BE2C (cell line): Measurements from ENCODE around the gene RBMS3.

Source experiments
- DNase-seq: peaks from one replicate; pipeline ENCODE4 v3.0.0-alpha.2; 2020
- H3K27me3 ChIP-seq: fragments of 250-450 bp; sonication (Bioruptor Pico); 2 replicates; pipeline ENCODE4 v1.5.1; 2020; ENCODE audit warnings: mild to moderate bottlenecking
- H3K36me3 ChIP-seq: fragments of 250-450 bp; sonication (Bioruptor Pico); 2 replicates; pipeline ENCODE4 v1.5.1; 2020; ENCODE audit warnings: mild to moderate bottlenecking
- H3K4me1 ChIP-seq: fragments of 250-450 bp; sonication (Bioruptor Pico); 2 replicates; pipeline ENCODE4 v1.5.1; 2020
- H3K4me3 ChIP-seq: 2 replicates; pipeline ENCODE4 v1.5.1; 2011; ENCODE audit warnings: low read depth, low read length
- H3K9me3 ChIP-seq: fragments of 250-450 bp; sonication (Bioruptor Pico); 2 replicates; pipeline ENCODE4 v1.5.1; 2020
- TF ChIP-seq, protein P1 (sequence below): IDR thresholded peaks from 2 replicates; pipeline ENCODE4 v1.5.1; 2012; ENCODE audit warnings: mild to moderate bottlenecking, low read depth, low read length

RBMS3 gene

DNA sequence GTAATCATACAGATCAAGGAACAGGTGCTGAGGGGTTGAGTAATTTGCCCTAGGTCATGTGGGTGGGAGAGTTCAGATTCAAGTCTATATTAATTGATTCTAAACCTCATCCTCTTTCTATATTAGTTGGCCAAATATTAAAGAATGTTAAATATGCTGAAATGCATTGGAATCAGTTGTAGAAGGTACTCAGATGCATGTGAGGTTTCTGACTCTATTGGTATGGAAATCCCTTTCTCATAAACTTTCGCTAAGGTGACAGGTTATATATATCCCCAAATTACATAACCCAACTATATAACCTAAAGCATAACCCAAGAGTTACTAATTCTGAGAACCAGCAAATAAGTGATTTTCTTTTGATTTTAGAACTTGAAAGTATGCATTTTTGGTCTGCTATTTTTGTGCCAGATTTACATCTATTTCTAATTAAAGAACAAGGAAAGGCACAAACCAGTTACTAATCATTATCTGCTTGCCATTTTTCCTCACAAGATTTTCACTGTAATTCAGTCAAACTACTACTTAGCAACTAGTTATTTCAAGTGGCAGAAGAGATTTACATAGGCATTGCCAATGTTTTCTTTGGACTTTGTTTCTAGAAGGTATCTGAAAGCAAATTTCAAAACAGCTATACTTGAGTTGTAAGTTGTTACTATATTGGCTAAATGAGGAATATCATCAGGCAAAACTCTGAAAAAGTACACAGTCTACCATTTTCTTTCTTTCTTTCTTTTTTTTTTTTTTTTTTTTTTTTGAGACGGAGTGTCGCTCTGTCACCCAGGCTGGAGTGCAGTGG lies 201.3 kb downstream of the RBMS3 start:
- no peak overlapping the region for H3K4me3 ChIP-seq
- no peaks in the 10 kb centered on the region for H3K27me3 ChIP-seq
- H3K4me1 ChIP-seq = peaks cover 7% of the 10 kb centered on the region; the same call in 1 of the 2 replicates
- H3K9me3 ChIP-seq = no peaks in the 10 kb centered on the region
- TF ChIP-seq, protein P1, sequence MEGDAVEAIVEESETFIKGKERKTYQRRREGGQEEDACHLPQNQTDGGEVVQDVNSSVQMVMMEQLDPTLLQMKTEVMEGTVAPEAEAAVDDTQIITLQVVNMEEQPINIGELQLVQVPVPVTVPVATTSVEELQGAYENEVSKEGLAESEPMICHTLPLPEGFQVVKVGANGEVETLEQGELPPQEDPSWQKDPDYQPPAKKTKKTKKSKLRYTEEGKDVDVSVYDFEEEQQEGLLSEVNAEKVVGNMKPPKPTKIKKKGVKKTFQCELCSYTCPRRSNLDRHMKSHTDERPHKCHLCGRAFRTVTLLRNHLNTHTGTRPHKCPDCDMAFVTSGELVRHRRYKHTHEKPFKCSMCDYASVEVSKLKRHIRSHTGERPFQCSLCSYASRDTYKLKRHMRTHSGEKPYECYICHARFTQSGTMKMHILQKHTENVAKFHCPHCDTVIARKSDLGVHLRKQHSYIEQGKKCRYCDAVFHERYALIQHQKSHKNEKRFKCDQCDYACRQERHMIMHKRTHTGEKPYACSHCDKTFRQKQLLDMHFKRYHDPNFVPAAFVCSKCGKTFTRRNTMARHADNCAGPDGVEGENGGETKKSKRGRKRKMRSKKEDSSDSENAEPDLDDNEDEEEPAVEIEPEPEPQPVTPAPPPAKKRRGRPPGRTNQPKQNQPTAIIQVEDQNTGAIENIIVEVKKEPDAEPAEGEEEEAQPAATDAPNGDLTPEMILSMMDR = no peak
- no peak for DNase-seq
- no peaks in the 10 kb centered on the region for H3K36me3 ChIP-seq

DNA sequence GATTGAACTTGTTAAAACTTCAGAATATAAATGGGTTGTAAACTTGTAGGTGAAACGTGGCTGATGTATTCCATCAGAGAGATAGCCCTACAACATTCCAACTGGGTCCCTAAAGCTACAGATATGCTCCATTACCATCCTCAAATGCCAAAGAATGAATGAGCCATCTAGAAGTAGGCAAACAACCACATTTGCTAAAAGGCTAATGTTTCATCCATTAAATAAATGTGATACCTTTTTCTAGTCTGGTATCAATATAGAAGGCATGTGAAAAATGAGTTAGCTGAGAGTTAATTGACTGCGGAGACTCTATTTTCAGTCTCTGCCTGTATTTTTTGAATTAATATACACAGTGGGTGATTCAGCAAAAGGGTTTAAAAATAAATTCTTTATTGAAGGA lies 203.8 kb downstream of the RBMS3 start:
- Histone ChIP-seq H3K9me3 (no peaks in the 10 kb centered on the region), H3K36me3 (no peaks in the 10 kb centered on the region), H3K4me3 (no peak overlapping the region), H3K4me1 (peaks cover 7% of the 10 kb centered on the region; the same call in 1 of the 2 replicates), H3K27me3 (no peaks in the 10 kb centered on the region)
- DNase-seq = no peak
- TF ChIP-seq, protein P1 = no peak

DNA sequence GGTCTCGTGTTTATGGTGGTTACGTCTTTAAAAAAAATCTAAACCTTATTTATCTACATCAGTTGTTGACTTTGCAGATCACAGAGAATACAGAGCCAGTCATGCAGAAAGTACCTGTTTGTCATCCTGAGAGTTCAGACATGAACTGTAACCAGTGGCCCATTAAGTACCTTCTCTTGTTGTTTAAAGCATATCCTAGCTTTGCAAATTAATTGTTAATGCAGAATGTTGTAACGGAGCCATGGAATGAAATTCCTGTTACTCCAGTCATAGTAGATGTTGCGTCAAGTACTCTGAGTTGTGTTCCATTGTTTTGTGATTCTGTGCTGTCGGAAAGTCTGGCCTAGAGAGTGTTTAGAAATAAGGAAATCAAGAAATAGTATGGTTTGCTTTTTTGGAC lies 205.2 kb downstream of the RBMS3 start:
- no peak for DNase-seq
- no peaks in the 10 kb centered on the region for H3K36me3 ChIP-seq
- TF ChIP-seq, protein P1 = no peak
- H3K4me1 ChIP-seq = peaks cover 7% of the 10 kb centered on the region; the same call in 1 of the 2 replicates
- H3K9me3 ChIP-seq = no peaks in the 10 kb centered on the region
- no peaks in the 10 kb centered on the region for H3K27me3 ChIP-seq
- no peak overlapping the region for H3K4me3 ChIP-seq

DNA sequence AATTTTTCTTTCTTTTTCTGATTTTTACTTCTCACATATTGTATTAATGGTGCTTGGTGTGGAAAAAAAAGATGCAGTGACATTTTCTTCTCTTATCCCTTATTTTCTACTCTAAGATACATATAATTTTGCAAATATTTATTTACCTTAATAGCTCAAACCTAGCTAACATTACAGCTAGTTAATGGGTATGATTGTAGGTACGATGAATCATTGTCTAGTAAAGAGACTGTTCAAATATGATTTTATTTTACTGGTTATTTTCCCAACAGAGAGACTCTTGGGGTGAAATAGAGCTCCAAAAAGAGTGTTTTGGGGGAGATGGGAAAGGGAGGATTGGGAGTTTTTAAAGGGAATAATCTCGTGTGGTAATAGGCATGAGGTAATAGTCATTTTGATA lies 206.0 kb downstream of the RBMS3 start:
- no peak overlapping the region for H3K4me3 ChIP-seq
- H3K36me3 ChIP-seq = no peaks in the 10 kb centered on the region
- H3K9me3 ChIP-seq = no peaks in the 10 kb centered on the region
- DNase-seq = no peak
- no peaks in the 10 kb centered on the region for H3K27me3 ChIP-seq
- TF ChIP-seq, protein P1 = no peak
- peaks cover 7% of the 10 kb centered on the region; the same call in 1 of the 2 replicates for H3K4me1 ChIP-seq

DNA sequence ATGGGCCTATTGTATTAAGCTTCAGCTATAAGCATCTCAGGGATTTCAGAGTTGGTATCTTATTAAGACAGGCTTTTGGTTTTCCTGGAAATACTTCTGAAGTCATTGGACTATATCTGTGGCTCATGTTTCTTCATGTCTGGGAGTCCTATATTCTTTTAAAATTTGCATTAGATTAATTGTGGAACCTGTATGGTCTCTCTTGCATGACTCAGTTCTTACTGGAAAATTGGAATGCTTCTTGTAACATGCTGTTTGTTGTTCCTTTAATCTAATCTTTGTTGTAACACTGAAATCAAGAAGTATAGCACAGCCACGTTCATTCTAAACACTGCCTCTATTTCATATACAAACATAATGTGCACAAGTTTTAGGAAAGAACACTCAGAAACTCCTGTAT lies 208.1 kb downstream of the RBMS3 start:
- Histone ChIP-seq H3K4me1 (peaks cover 9% of the 10 kb centered on the region; the same call in 1 of the 2 replicates), H3K4me3 (no peak overlapping the region), H3K9me3 (no peaks in the 10 kb centered on the region), H3K36me3 (no peaks in the 10 kb centered on the region), H3K27me3 (no peaks in the 10 kb centered on the region)
- no peak for DNase-seq
- TF ChIP-seq, protein P1 = no peak

DNA sequence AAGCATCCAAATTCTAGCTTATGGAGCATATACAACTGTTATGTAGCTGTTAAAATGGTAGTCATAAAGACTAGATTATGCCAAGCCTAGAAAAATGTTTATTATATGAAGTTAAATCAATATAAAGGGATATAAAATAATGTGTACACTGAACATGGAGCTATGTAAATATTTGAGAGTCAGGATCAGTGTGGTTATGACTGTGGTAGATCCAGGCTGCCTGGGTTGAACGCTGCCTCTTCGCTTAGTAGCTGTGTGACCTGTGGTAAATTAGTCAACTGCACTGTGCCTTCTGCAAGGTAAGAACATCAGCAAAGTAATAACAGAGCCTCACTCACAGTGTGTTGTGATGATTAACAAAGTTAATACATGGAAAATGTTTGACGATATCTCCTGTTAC lies 212.2 kb downstream of the RBMS3 start:
- peaks cover 4% of the 10 kb centered on the region; the same call in 1 of the 2 replicates for H3K4me1 ChIP-seq
- no peak overlapping the region for H3K4me3 ChIP-seq
- no peaks in the 10 kb centered on the region for H3K27me3 ChIP-seq
- no peak for DNase-seq
- TF ChIP-seq, protein P1 = no peak
- H3K9me3 ChIP-seq = no peaks in the 10 kb centered on the region
- no peaks in the 10 kb centered on the region for H3K36me3 ChIP-seq
